HepG2 (cell line): Measurements from ENCODE around the gene HYPK. TPM values are rescaled to one million over a fixed set of nuclear protein-coding genes. Genes with fewer than 3 reads are reported as not detected.

Experiments used
- ETV5 ChIP-seq: IDR thresholded peaks from 2 replicates; pipeline ENCODE4 v1.6.1; 2018; ENCODE audit warnings: missing biosample characterization, missing genetic modification reagents, inconsistent platforms, borderline replicate concordance
- GATA4 ChIP-seq: sonication (generic); IDR thresholded peaks from 2 replicates; pipeline ENCODE4 v1.6.1; 2016; ENCODE audit warnings: antibody characterized with exemption, low read depth, borderline replicate concordance
- KDM1A ChIP-seq: IDR thresholded peaks from 2 replicates; pipeline ENCODE4 v1.6.1; 2016; ENCODE audit warnings: missing compliant biosample characterization
- MTA1 ChIP-seq: sonication (generic); formaldehyde crosslinking; IDR thresholded peaks from 2 replicates; pipeline ENCODE4 v1.4.0; 2020; ENCODE audit warnings: missing genetic modification reagents, mild to moderate bottlenecking, borderline replicate concordance
- NKX3-1 ChIP-seq: sonication (generic); formaldehyde crosslinking; IDR thresholded peaks from 2 replicates; pipeline ENCODE4 v1.5.0; 2020; ENCODE audit warnings: missing genetic modification reagents
- REXO4 ChIP-seq: sonication (generic); formaldehyde crosslinking; IDR thresholded peaks from 2 replicates; pipeline ENCODE4 v1.8.0; 2022; ENCODE audit warnings: missing genetic modification reagents, mild to moderate bottlenecking, borderline replicate concordance
- SMARCC2 ChIP-seq: fragments of 450-650 bp; IDR thresholded peaks from 2 replicates; pipeline ENCODE4 v1.6.1; 2017; ENCODE audit warnings: antibody characterized with exemption, mild to moderate bottlenecking
- ZFP37 ChIP-seq: sonication (generic); formaldehyde crosslinking; IDR thresholded peaks from 2 replicates; pipeline ENCODE4 v1.4.0; 2020; ENCODE audit warnings: missing genetic modification reagents, borderline replicate concordance
- ZNF101 ChIP-seq: sonication (generic); formaldehyde crosslinking; IDR thresholded peaks from 2 replicates; pipeline ENCODE4 v1.4.0; 2020; ENCODE audit warnings: mild to moderate bottlenecking, low read depth, missing genetic modification reagents, borderline replicate concordance
- ZNF382 ChIP-seq: sonication (generic); formaldehyde crosslinking; IDR thresholded peaks from 2 replicates; pipeline ENCODE4 v1.5.0; 2020; ENCODE audit warnings: missing genetic modification reagents, mild to moderate bottlenecking, borderline replicate concordance
- ZNF383 ChIP-seq: sonication (generic); formaldehyde crosslinking; IDR thresholded peaks from 2 replicates; pipeline ENCODE4 v1.4.0; 2020; ENCODE audit warnings: missing genetic modification reagents, mild to moderate bottlenecking, borderline replicate concordance
- ZNF530 ChIP-seq: sonication (generic); formaldehyde crosslinking; IDR thresholded peaks from 2 replicates; pipeline ENCODE4 v1.5.0; 2020; ENCODE audit warnings: low read depth, mild to moderate bottlenecking, missing genetic modification reagents
- polyA plus RNA-seq, 8 experiments: library from polyadenylated mRNA; depleted of rRNA in 3 of 8; stranded (reverse) in 7 of 8; unstranded in 1 of 8; fragments of >200 nt; fragmentation: Illumina TruSeq in 4 of 8; extraction: Trizol in 4 of 8; gene quantifications; 2 replicates each; pipeline versions ENCODE4 v1.2.1 to v1.2.3, GENCODE V29; 2011 to 2016; ENCODE audit warnings: low read depth in 4 of 8, missing spikeins in 1 of 8, mixed read lengths in 1 of 8; ENCODE audit not compliant: insufficient read depth in 1 of 8
- total RNA-seq, 5 experiments: library from RNA; depleted of rRNA; stranded (reverse); fragments of >200 nt; fragmentation: Illumina TruSeq; extraction: Trizol; gene quantifications; 2 replicates each; pipeline ENCODE4 v1.2.3, GENCODE V29; 2016; ENCODE audit warnings: low read depth in 1 of 5
- TF ChIP-seq, protein P1 (sequence below): sonication (generic); formaldehyde crosslinking; IDR thresholded peaks from 2 replicates; pipeline ENCODE4 v1.4.0; 2020; ENCODE audit warnings: mild to moderate bottlenecking, missing genetic modification reagents
- TF ChIP-seq, protein P2 (sequence below): conservative IDR thresholded peaks from 2 replicates; pipeline ENCODE4 v1.6.1; 2018; ENCODE audit warnings: missing genetic modification reagents
- TF ChIP-seq, protein P3 (sequence below): sonication (generic); formaldehyde crosslinking; IDR thresholded peaks from 2 replicates; pipeline ENCODE4 v1.5.1; 2020; ENCODE audit warnings: missing genetic modification reagents, mild to moderate bottlenecking, borderline replicate concordance
- TF ChIP-seq, protein P4 (sequence below): sonication (generic); formaldehyde crosslinking; IDR thresholded peaks from 2 replicates; pipeline ENCODE4 v1.8.0; 2022; ENCODE audit warnings: low read depth, missing genetic modification reagents

Gene HYPK
- total and polyA plus RNA-seq, 2 of the 13 experiments (the other 11 are each of a cell fraction or from before 2014, with no cell fraction given) = 13.5 to 16.5 TPM

DNA sequence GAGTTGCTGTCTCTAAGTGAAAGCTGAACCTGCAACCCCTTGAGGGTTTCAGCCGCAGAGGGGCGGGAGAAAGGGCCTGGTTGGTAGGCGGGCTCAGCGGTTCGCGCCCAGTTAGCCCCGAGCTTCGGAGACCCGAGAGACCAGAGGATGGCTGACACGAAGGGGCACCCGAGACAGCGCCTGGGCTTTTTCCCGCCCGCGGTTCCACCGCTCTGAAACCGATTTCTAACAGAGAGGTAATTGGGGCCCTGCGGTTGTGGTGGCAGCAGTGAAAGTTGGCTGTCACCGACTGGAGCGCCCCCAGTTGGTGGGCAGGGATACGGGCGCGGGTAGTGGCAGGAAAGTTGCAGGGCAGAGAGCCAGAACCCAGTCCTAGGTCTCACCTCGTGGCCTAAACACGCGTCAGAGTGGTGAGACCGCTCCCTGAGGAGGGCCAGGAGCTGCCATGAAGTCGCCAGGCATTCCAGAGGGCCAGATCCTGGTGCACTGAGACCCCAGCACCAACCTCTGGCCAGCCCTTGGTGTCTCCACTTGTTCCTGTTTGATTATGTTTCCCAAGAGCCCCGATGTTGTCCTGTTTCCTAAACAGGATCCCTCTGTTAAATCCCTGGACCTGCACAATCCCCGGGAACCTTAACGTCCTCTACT, 23.0 kb upstream of the HYPK start (continued):
- TF ChIP-seq, protein P1, sequence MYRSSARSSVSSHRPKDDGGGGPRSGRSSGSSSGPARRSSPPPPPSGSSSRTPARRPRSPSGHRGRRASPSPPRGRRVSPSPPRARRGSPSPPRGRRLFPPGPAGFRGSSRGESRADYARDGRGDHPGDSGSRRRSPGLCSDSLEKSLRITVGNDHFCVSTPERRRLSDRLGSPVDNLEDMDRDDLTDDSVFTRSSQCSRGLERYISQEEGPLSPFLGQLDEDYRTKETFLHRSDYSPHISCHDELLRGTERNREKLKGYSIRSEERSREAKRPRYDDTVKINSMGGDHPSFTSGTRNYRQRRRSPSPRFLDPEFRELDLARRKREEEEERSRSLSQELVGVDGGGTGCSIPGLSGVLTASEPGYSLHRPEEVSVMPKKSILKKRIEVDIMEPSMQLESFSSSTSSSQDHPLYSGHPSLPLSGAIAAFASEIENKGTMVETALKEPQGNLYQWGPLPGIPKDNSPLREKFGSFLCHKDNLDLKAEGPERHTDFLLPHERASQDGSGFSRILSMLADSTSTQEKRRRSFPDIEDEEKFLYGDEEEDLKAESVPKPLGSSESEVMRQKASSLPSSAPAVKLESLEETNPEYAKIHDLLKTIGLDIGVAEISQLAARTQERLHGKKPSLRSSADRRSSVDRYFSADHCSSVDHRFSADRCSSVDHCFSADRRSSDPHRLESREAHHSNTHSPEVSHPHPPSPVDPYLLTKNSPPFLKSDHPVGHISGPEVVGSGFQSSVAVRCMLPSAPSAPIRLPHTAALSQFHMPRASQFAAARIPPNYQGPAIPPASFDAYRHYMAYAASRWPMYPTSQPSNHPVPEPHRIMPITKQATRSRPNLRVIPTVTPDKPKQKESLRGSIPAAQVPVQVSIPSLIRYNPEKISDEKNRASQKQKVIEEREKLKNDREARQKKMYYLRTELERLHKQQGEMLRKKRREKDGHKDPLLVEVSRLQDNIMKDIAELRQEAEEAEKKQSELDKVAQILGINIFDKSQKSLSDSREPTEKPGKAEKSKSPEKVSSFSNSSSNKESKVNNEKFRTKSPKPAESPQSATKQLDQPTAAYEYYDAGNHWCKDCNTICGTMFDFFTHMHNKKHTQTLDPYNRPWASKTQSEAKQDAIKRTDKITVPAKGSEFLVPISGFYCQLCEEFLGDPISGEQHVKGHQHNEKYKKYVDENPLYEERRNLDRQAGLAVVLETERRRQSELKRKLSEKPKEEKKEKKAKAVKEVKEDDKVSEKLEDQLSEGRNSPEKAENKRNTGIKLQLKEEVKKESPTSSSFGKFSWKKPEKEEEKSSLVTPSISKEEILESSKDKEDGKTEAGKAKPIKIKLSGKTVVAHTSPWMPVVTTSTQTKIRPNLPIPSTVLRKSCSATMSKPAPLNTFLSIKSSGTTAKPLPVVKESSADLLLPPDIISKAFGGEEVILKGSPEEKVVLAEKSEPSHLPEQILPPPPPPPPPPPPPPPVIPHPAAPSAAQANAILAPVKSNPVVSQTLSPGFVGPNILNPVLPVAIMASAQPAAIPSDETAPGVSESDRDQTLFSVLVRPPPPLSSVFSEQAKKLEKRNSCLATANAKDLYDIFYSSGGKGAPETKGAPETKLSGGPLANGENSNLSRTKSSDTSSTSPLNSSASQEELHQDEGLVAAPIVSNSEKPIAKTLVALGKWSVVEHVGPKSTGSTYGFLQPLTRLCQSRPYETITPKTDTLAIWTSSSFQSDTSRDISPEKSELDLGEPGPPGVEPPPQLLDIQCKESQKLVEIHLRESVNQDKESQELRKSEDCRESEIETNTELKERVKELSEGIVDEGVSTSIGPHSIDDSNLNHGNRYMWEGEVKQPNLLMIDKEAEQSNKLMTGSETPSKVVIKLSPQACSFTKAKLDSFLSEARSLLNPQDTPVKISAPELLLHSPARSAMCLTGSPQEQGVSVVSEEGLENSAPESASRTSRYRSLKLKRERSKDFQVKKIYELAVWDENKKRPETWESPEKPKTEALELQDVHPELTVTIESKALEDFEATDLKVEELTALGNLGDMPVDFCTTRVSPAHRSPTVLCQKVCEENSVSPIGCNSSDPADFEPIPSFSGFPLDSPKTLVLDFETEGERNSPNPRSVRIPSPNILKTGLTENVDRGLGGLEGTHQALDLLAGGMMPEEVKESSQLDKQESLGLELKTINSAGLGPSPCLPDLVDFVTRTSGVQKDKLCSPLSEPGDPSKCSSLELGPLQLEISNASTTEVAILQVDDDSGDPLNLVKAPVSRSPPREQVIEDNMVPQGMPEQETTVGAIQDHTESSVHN = 0 out of 2 replicates have a peak, but pooled peaks have one; percentile 64
- TF ChIP-seq REXO4 = no peak
- no peak for TF ChIP-seq KDM1A
- TF ChIP-seq, protein P2, sequence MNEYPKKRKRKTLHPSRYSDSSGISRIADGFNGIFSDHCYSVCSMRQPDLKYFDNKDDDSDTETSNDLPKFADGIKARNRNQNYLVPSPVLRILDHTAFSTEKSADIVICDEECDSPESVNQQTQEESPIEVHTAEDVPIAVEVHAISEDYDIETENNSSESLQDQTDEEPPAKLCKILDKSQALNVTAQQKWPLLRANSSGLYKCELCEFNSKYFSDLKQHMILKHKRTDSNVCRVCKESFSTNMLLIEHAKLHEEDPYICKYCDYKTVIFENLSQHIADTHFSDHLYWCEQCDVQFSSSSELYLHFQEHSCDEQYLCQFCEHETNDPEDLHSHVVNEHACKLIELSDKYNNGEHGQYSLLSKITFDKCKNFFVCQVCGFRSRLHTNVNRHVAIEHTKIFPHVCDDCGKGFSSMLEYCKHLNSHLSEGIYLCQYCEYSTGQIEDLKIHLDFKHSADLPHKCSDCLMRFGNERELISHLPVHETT = peak; percentile 62; the same call in 1 of the 2 replicates
- no peak; the same call in 1 of the 2 replicates for TF ChIP-seq ZNF383 (CRISPR knock-in tag)
- peak; percentile 34; the same call in 1 of the 2 replicates for TF ChIP-seq GATA4
- no peak for TF ChIP-seq ZNF382 (CRISPR knock-in tag)
- TF ChIP-seq ETV5 (CRISPR knock-in tag) = peak; percentile 6; the same call in 1 of the 2 replicates
- TF ChIP-seq ZNF101 = 0 out of 2 replicates have a peak, but pooled peaks have one; percentile 47
- TF ChIP-seq, protein P3, sequence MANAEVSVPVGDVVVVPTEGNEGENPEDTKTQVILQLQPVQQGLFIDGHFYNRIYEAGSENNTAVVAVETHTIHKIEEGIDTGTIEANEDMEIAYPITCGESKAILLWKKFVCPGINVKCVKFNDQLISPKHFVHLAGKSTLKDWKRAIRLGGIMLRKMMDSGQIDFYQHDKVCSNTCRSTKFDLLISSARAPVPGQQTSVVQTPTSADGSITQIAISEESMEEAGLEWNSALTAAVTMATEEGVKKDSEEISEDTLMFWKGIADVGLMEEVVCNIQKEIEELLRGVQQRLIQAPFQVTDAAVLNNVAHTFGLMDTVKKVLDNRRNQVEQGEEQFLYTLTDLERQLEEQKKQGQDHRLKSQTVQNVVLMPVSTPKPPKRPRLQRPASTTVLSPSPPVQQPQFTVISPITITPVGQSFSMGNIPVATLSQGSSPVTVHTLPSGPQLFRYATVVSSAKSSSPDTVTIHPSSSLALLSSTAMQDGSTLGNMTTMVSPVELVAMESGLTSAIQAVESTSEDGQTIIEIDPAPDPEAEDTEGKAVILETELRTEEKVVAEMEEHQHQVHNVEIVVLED (CRISPR knock-in tag) = no peak
- TF ChIP-seq ZFP37 (CRISPR knock-in tag) = no peak; the same call in 1 of the 2 replicates
- TF ChIP-seq, protein P4, sequence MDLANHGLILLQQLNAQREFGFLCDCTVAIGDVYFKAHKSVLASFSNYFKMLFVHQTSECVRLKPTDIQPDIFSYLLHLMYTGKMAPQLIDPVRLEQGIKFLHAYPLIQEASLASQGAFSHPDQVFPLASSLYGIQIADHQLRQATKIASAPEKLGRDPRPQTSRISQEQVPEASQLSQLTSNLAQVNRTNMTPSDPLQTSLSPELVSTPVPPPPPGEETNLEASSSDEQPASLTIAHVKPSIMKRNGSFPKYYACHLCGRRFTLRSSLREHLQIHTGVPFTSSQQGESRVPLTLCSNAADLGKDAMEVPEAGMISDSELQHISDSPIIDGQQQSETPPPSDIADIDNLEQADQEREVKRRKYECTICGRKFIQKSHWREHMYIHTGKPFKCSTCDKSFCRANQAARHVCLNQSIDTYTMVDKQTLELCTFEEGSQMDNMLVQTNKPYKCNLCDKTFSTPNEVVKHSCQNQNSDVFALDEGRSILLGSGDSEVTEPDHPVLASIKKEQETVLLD = no peak
- TF ChIP-seq MTA1 = peak; percentile 79
- no peak for TF ChIP-seq ZNF530 (CRISPR knock-in tag)
- 0 out of 2 replicates have a peak, but pooled peaks have one; percentile 21 for TF ChIP-seq NKX3-1 (CRISPR knock-in tag)
- no peak for TF ChIP-seq SMARCC2
